SK-N-SH (cell line): ENCODE results near the gene PRKCH. TPM values are rescaled to one million over a fixed set of nuclear protein-coding genes. Genes with fewer than 3 reads are reported as not detected.
A peak's percentile ranks its signal among the peaks of the same experiment; 100 is the strongest.

ENCODE experiments used
- CTCF ChIA-PET: fragments of 300-600, 350-600 bp; formaldehyde crosslinking; extraction: SDS; loops from one replicate; lab custom pipeline; 2021; lab: Yijun Ruan, JAX
- POLR2A ChIA-PET: fragments of 350-600 bp; sonication (Branson Sonifier 250); formaldehyde crosslinking; extraction: SDS; loops from one replicate; lab custom pipeline; 2020; ENCODE audit warnings: antibody characterized with exemption, inconsistent platforms; lab: Yijun Ruan, JAX
- DNase-seq: peaks from one replicate; pipeline ENCODE4 v3.0.0; 2012
- H2AFZ ChIP-seq: fragments of 200-600 bp; sonication (generic); 2 replicates; pipeline ENCODE4 v1.8.1; 2016; ENCODE audit warnings: antibody characterized with exemption, mild to moderate bottlenecking, low read depth
- H3F3A ChIP-seq: fragments of 200-600 bp; sonication (generic); replicated peaks from 2 replicates; pipeline ENCODE3; 2016; ENCODE audit warnings: antibody characterized with exemption, mild to moderate bottlenecking; ENCODE audit not compliant: insufficient read depth
- H3K27ac ChIP-seq, 2 experiments: fragments of 200-500 bp in 1 of 2; fragments of 200-600 bp in 1 of 2; sonication (Bioruptor generic) in 1 of 2; sonication (generic), shearing (Covaris generic) in 1 of 2; 2 replicates each; pipeline versions ENCODE4 v1.5.1 to v1.6.1; 2014 to 2016; ENCODE audit warnings: low read depth in 2 of 2, inconsistent platforms in 1 of 2, low read length in 1 of 2, mild to moderate bottlenecking in 1 of 2, mixed read lengths in 1 of 2
- H3K27me3 ChIP-seq: fragments of 200-600 bp; sonication (generic), shearing (Covaris generic); 2 replicates; pipeline ENCODE4 v1.6.1; 2016; ENCODE audit warnings: mixed run types; ENCODE audit not compliant: insufficient read depth
- H3K36me3 ChIP-seq, 2 experiments: fragments of 200-500 bp in 1 of 2; fragments of 200-600 bp in 1 of 2; sonication (Bioruptor generic) in 1 of 2; sonication (generic) in 1 of 2; replicated peaks in 1 of 2; 2 replicates each; pipeline versions ENCODE3 to v1.5.1; 2014 to 2016; ENCODE audit warnings: low read length in 1 of 2, mild to moderate bottlenecking in 1 of 2; ENCODE audit not compliant: insufficient read depth in 2 of 2, control insufficient read depth in 1 of 2
- H3K4me1 ChIP-seq, 2 experiments: fragments of 200-500 bp in 1 of 2; fragments of 200-600 bp in 1 of 2; sonication (Bioruptor generic) in 1 of 2; sonication (generic), shearing (Covaris generic) in 1 of 2; 2 replicates each; pipeline versions ENCODE4 v1.5.1 to v1.6.1; 2014 to 2016; ENCODE audit warnings: low read depth in 1 of 2, low read length in 1 of 2, mixed run types in 1 of 2; ENCODE audit not compliant: insufficient read depth in 2 of 2, control insufficient read depth in 1 of 2
- H3K4me2 ChIP-seq: fragments of 200-600 bp; sonication (generic), shearing (Covaris generic); 2 replicates; pipeline ENCODE4 v1.6.1; 2017; ENCODE audit warnings: mixed run types
- H3K4me3 ChIP-seq, 2 experiments: fragments of 200-500 bp in 1 of 2; fragments of 200-600 bp in 1 of 2; sonication (Bioruptor generic) in 1 of 2; sonication (generic), shearing (Covaris generic) in 1 of 2; 2 replicates each; pipeline versions ENCODE4 v1.5.1 to v1.8.1; 2014 to 2016; ENCODE audit warnings: low read depth in 2 of 2, inconsistent platforms in 1 of 2, low read length in 1 of 2, mild to moderate bottlenecking in 1 of 2, mixed read lengths in 1 of 2, moderate library complexity in 1 of 2
- H3K79me2 ChIP-seq: fragments of 200-600 bp; sonication (generic); 2 replicates; pipeline ENCODE4 v1.8.1; 2017; ENCODE audit warnings: mild to moderate bottlenecking; ENCODE audit not compliant: insufficient read depth
- H3K9ac ChIP-seq: fragments of 200-600 bp; sonication (generic); 2 replicates; pipeline ENCODE4 v1.6.1; 2017; ENCODE audit warnings: mixed run types
- H3K9me2 ChIP-seq: fragments of 200-600 bp; sonication (generic); 2 replicates; pipeline ENCODE4 v1.6.1; 2017; ENCODE audit warnings: mixed run types
- H3K9me3 ChIP-seq: fragments of 200-600 bp; sonication (generic); 2 replicates; pipeline ENCODE4 v1.6.1; 2017; ENCODE audit warnings: mixed run types, mild to moderate bottlenecking, moderate library complexity
- H4K20me1 ChIP-seq: fragments of 200-600 bp; sonication (generic); 2 replicates; pipeline ENCODE4 v1.6.1; 2017; ENCODE audit warnings: mild to moderate bottlenecking, mixed run types; ENCODE audit not compliant: insufficient read depth
- CHD2 ChIP-seq: fragments of 150-350 bp; IDR thresholded peaks from 2 replicates; pipeline ENCODE4 v1.6.1; 2018; ENCODE audit warnings: low read length; ENCODE audit not compliant: partially characterized antibody
- FOXJ3 ChIP-seq: sonication (generic); formaldehyde crosslinking; IDR thresholded peaks from 2 replicates; pipeline ENCODE4 v1.5.1; 2020; ENCODE audit warnings: mild to moderate bottlenecking, missing genetic modification reagents
- GATA2 ChIP-seq: sonication (generic); formaldehyde crosslinking; IDR thresholded peaks from 2 replicates; pipeline ENCODE4 v1.5.0; 2020; ENCODE audit warnings: mild to moderate bottlenecking, missing genetic modification reagents
- NRF1 ChIP-seq: IDR thresholded peaks from 2 replicates; pipeline ENCODE4 v1.6.1; 2012; ENCODE audit warnings: low read depth, mild to moderate bottlenecking, low read length
- RCOR1 ChIP-seq: fragments of 150-350 bp; IDR thresholded peaks from 2 replicates; pipeline ENCODE4 v1.6.1; 2017; ENCODE audit warnings: antibody characterized with exemption, low read length
- SIN3A ChIP-seq: IDR thresholded peaks from 2 replicates; pipeline ENCODE4 v1.6.1; 2012; ENCODE audit warnings: low read depth, mild to moderate bottlenecking, low read length, moderate library complexity, borderline replicate concordance
- SMC3 ChIP-seq: IDR thresholded peaks from 2 replicates; pipeline ENCODE4 v1.6.1; 2012; ENCODE audit warnings: low read depth, low read length, improper control_type of control experiment
- TEAD4 ChIP-seq: IDR thresholded peaks from 2 replicates; pipeline ENCODE4 v1.4.0; 2012; ENCODE audit warnings: mild to moderate bottlenecking, borderline replicate concordance; ENCODE audit not compliant: insufficient read depth
- YY1 ChIP-seq: IDR thresholded peaks from 2 replicates; pipeline ENCODE4 v1.4.0; 2012; ENCODE audit warnings: low read depth, mild to moderate bottlenecking
- whole genome bisulfite sequencing: methylation state at CpG from one replicate; pipeline ENCODE4 v1.1.6; 2017; ENCODE audit warnings: low lambda C conversion rate; 5-methylcytosine and 5-hydroxymethylcytosine counted together
- polyA plus RNA-seq, 3 experiments: library from polyadenylated mRNA; depleted of rRNA; stranded (reverse); fragments of >200 nt; gene quantifications; 2 replicates each; pipeline ENCODE4 v1.2.3, GENCODE V29; 2012
- TF ChIP-seq, protein P1 (sequence below): IDR thresholded peaks from 2 replicates; pipeline ENCODE4 v1.4.0; 2012; ENCODE audit warnings: low read depth, borderline replicate concordance
- TF ChIP-seq, protein P2 (sequence below): IDR thresholded peaks from 2 replicates; pipeline ENCODE4; 2012

The PRKCH gene
- polyA plus RNA-seq, 1 of the 3 experiments (the other 2 are of a cell fraction): 4.2 TPM

DNA sequence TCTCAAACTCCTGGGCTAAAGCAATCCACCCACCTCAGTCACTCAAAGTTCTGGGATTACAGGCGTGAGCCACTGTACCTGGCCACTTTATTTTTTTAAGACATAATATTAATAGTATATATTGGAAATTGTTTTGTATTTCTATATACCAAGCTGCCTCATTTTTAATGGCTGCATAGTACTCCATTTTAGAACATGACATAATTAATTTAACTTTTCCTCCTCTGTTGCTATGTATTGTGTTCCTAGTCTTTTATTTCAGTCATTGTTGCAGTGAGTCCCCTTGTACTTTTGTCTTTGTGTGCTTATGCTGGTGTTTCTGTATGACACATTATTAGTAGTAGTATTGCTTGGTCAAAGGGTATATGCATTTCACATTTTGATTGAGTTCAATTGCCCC lies 138.7 kb downstream of the PRKCH start:
- Histone ChIP-seq H3K27ac (no peak overlapping the region), H2AFZ (no peak overlapping the region), H3F3A (peaks cover 5% of the 10 kb centered on the region), H3K27me3 (no peaks in the 10 kb centered on the region), H3K9me3 (no peaks in the 10 kb centered on the region), H3K9ac (no peak overlapping the region), H3K36me3 (no peaks in the 10 kb centered on the region), H3K79me2 (no peaks in the 10 kb centered on the region), H3K9me2 (no peaks in the 10 kb centered on the region), H4K20me1 (no peaks in the 10 kb centered on the region), H3K4me1 (peaks cover 9 to 21% of the 10 kb centered on the region in 2 experiments), H3K4me3 (no peak overlapping the region), H3K4me2 (no peak overlapping the region)
- CTCF ChIA-PET: interaction anchor here (0.7 to 8.3 kb wide), 13 partner anchors 11 to 668 kb away, joined by 3 to 117 read pairs (median 6); no protein-coding TSS in a partner anchor
- no peak for DNase-seq
- 90% methylated on average over 1 of the region's 1 CpG for WGBS
- TF ChIP-seq FOXJ3 (no peak), NRF1 (no peak), SIN3A (no peak), SMC3 (no peak)
- POLR2A ChIA-PET: no interaction called here

DNA sequence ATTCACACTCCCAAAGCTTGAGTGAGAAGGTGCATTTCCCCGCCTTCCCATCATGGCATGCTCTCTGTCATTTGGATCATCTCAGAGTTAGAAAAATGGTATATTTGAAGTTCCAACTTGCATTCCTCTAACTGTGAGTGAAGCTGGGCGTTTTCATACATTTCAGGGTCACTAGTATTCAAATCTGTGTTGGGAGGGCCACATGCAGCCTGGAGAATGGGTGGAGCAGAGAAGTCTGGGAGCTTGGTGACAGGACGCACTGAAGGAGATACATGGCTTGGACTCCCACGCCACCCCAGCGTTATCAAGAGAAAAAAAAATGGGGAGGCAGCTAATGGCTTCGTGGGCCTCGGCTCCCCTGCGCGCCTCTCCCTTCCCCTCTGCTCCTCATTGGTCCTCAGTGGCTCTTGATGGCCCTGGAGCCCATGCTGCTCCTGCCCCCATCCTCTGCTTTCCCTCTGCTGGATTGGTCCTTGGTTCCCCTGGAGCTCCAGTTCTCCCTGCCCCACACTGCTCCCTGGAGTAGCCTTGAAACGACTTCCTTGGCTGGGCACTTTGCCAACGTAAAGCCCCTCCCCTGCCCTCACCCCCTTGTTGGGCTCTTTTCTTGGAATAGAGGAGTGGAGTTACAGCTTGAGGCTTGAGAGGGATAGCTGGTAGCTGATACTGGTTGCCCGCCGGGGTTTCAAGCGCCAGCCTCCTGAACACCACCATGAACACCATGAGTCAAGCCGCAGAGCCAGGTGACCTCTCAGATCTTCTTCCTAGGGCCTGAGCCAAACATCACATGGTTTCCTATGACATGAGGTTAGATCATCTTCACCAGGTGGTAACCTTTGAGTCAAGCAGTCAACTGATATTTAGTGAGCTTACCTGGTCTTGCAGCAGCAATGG lies 139.6 kb downstream of the PRKCH start:
- 78% methylated on average over 15 of the region's 15 CpGs for whole genome bisulfite sequencing

More for the DNA sequence above, 139.6 kb downstream of the PRKCH start:
- Histone ChIP-seq H3F3A (peaks cover 5% of the 10 kb centered on the region), H2AFZ (no peak overlapping the region), H3K4me1 (peaks cover 9 to 19% of the 10 kb centered on the region in 2 experiments), H3K36me3 (no peaks in the 10 kb centered on the region)
- POLR2A ChIA-PET: no interaction called here
- TF ChIP-seq CHD2 (no peak), GATA2 (CRISPR knock-in tag) (no peak), YY1 (no peak), TEAD4 (no peak), RCOR1 (no peak)
- TF ChIP-seq, protein P1, sequence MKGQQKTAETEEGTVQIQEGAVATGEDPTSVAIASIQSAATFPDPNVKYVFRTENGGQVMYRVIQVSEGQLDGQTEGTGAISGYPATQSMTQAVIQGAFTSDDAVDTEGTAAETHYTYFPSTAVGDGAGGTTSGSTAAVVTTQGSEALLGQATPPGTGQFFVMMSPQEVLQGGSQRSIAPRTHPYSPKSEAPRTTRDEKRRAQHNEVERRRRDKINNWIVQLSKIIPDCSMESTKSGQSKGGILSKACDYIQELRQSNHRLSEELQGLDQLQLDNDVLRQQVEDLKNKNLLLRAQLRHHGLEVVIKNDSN: no peak
- TF ChIP-seq, protein P2, sequence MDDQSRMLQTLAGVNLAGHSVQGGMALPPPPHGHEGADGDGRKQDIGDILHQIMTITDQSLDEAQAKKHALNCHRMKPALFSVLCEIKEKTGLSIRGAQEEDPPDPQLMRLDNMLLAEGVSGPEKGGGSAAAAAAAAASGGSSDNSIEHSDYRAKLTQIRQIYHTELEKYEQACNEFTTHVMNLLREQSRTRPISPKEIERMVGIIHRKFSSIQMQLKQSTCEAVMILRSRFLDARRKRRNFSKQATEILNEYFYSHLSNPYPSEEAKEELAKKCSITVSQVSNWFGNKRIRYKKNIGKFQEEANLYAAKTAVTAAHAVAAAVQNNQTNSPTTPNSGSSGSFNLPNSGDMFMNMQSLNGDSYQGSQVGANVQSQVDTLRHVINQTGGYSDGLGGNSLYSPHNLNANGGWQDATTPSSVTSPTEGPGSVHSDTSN: no peak
- TF ChIP-seq, all 33 proteins: peak for 0
- Histone ChIP-seq H3K9me3 (no peaks in the 10 kb centered on the region), H3K9me2 (no peaks in the 10 kb centered on the region), H3K9ac (no peak overlapping the region), H3K4me2 (no peak overlapping the region), H3K79me2 (no peaks in the 10 kb centered on the region), H3K4me3 (no peak overlapping the region), H3K27ac (peak overlapping the region in 1 of 2 experiments; percentile 40; a peak in 2 of 4 replicates), H3K27me3 (no peaks in the 10 kb centered on the region), H4K20me1 (no peaks in the 10 kb centered on the region)
- CTCF ChIA-PET: interaction anchor here (0.7 to 8.3 kb wide), 26 partner anchors 10 to 667 kb away, joined by 3 to 117 read pairs (median 4); no protein-coding TSS in a partner anchor
- DNase-seq: no peak
